Body of pancreas (tissue), 4 donors: ENCODE results near the gene LRIG1.

Experiments
- POLR2A ChIP-seq, 3 donors: fragments of 450-650 bp; IDR thresholded peaks; one replicate each; pipeline ENCODE4 v1.6.1; 2016; ENCODE audit warnings: antibody characterized with exemption in 3 of 3, mild to moderate bottlenecking in 2 of 3
- TF ChIP-seq, protein P1 (sequence below), 7 experiments: fragments of 450-650 bp in 4 of 7; fragments of 200-600 bp in 3 of 7; sonication (generic) in 3 of 7; IDR thresholded peaks; one replicate each; pipeline ENCODE4 v1.5.1; 2016 to 2019; ENCODE audit warnings: antibody characterized with exemption in 7 of 7

DNA sequence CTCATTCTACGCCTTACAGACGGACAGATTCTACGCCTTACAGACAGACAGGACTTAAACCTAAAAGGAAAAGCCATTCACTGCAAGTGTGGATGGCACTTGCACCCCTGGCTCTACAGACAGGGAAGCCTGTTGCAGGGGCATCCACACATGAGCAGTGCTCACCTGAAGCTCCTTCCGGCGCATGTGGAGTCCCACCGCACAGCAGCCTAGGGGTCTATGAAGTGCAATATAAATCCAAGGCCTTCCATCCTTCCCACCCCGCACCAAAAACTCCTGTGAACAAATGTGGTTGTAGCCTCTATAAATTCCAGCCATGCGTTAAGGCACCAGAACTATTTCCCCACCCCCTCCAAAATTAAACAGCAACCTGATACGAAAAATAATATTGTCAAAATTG lies 121.3 kb downstream of the LRIG1 start:
- TF ChIP-seq, protein P1, sequence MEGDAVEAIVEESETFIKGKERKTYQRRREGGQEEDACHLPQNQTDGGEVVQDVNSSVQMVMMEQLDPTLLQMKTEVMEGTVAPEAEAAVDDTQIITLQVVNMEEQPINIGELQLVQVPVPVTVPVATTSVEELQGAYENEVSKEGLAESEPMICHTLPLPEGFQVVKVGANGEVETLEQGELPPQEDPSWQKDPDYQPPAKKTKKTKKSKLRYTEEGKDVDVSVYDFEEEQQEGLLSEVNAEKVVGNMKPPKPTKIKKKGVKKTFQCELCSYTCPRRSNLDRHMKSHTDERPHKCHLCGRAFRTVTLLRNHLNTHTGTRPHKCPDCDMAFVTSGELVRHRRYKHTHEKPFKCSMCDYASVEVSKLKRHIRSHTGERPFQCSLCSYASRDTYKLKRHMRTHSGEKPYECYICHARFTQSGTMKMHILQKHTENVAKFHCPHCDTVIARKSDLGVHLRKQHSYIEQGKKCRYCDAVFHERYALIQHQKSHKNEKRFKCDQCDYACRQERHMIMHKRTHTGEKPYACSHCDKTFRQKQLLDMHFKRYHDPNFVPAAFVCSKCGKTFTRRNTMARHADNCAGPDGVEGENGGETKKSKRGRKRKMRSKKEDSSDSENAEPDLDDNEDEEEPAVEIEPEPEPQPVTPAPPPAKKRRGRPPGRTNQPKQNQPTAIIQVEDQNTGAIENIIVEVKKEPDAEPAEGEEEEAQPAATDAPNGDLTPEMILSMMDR (IDR thresholded peaks at IDR 0.05), result no peak
- no peak for TF ChIP-seq POLR2A (IDR thresholded peaks at IDR 0.05)
